ENCODE results near the gene FAM78B.
A peak's percentile ranks its signal among the peaks of the same experiment; 100 is the strongest.

FAM78B gene

GRCh38 chr1:166166329-166166697 lies 488 bp downstream of the FAM78B start:
- H4K91ac ChIP-seq (ENCODE audit: low read depth, low read length, poor library complexity), result no peak overlapping the region
- WGBS, 2 donors (ENCODE audit: extremely low coverage in 2 of 2, insufficient read length in 2 of 2, insufficient replicate concordance in 1 of 2), result no CpG with 5 or more reads among the region's 50 CpGs

GRCh38 chr1:166165661-166166328 lies 1.0 kb downstream of the FAM78B start:
- Histone ChIP-seq H3K36me3 (replicated peaks in 1 of 2; ENCODE audit: control insufficient read depth in 2 of 2, insufficient read depth in 2 of 2, low read length in 2 of 2) (no peaks in the 10 kb centered on the region), H2AK5ac (ENCODE audit: low read depth, low read length) (no peak overlapping the region), H3K9me3 (replicated peaks in 1 of 2; ENCODE audit: control insufficient read depth in 2 of 2, insufficient read depth in 1 of 2, low read depth in 1 of 2, low read length in 2 of 2) (no peaks in the 10 kb centered on the region), H3K4me1 (ENCODE audit: control insufficient read depth in 2 of 2, insufficient read depth in 1 of 2, low read depth in 1 of 2, low read length in 2 of 2) (peaks cover 0 to 9% of the 10 kb centered on the region in 2 donors), H3K14ac (ENCODE audit: low read length) (no peak overlapping the region), H3K27me3 (ENCODE audit: control insufficient read depth in 3 of 3, insufficient read depth in 3 of 3, low read depth in 1 of 3, low read length in 3 of 3) (peaks cover 7 to 65% (median 31%) of the 10 kb centered on the region in 3 experiments), H3K27ac (replicated peaks; ENCODE audit: low read length) (no peak overlapping the region), H3K4ac (ENCODE audit: low read length) (no peak overlapping the region), H3K18ac (ENCODE audit: low read length) (no peak overlapping the region), H4K91ac (ENCODE audit: low read depth, low read length, poor library complexity) (no peak overlapping the region), H3K9ac (ENCODE audit: low read depth, low read length, poor library complexity) (peak overlapping the region; percentile 13), H3K4me2 (ENCODE audit: insufficient read depth, low read length, poor library complexity, severe bottlenecking) (peak overlapping the region; percentile 88), H2BK120ac (ENCODE audit: low read depth, low read length) (no peak overlapping the region), H2BK5ac (ENCODE audit: low read length) (no peak overlapping the region), H2AFZ (ENCODE audit: low read length) (peak overlapping the region; percentile 97), H2BK15ac (ENCODE audit: low read length) (no peak overlapping the region), H3K4me3 (ENCODE audit: low read length in 2 of 2) (peak overlapping the region; percentile 51 to 87), H4K8ac (ENCODE audit: low read depth, low read length) (no peak overlapping the region), H2BK12ac (ENCODE audit: low read length) (no peak overlapping the region), H3K23ac (ENCODE audit: low read depth, low read length, poor library complexity) (peak overlapping the region; percentile 74), H3K79me1 (ENCODE audit: low read depth, low read length) (no peaks in the 10 kb centered on the region)
- WGBS, 2 donors (ENCODE audit: extremely low coverage in 2 of 2, insufficient read length in 2 of 2, insufficient replicate concordance in 1 of 2), result no CpG with 5 or more reads among the region's 61 CpGs
- DNase-seq (ENCODE audit: low spot score), result peak; percentile 15

More at GRCh38 chr1:166166329-166166697, 488 bp downstream of the FAM78B start:
- Histone ChIP-seq H3K4me1 (ENCODE audit: control insufficient read depth in 2 of 2, insufficient read depth in 1 of 2, low read depth in 1 of 2, low read length in 2 of 2) (peaks cover 0 to 9% of the 10 kb centered on the region in 2 donors), H3K36me3 (replicated peaks in 1 of 2; ENCODE audit: control insufficient read depth in 2 of 2, insufficient read depth in 2 of 2, low read length in 2 of 2) (no peaks in the 10 kb centered on the region), H3K27me3 (ENCODE audit: control insufficient read depth in 3 of 3, insufficient read depth in 3 of 3, low read depth in 1 of 3, low read length in 3 of 3) (peaks cover 7 to 65% (median 31%) of the 10 kb centered on the region in 3 experiments), H3K23ac (ENCODE audit: low read depth, low read length, poor library complexity) (no peak overlapping the region), H3K79me1 (ENCODE audit: low read depth, low read length) (no peaks in the 10 kb centered on the region), H3K18ac (ENCODE audit: low read length) (no peak overlapping the region), H3K4ac (ENCODE audit: low read length) (no peak overlapping the region), H2AK5ac (ENCODE audit: low read depth, low read length) (no peak overlapping the region), H3K9me3 (replicated peaks in 1 of 2; ENCODE audit: control insufficient read depth in 2 of 2, insufficient read depth in 1 of 2, low read depth in 1 of 2, low read length in 2 of 2) (no peaks in the 10 kb centered on the region), H3K9ac (ENCODE audit: low read depth, low read length, poor library complexity) (no peak overlapping the region), H2AFZ (ENCODE audit: low read length) (peak overlapping the region; percentile 97), H2BK5ac (ENCODE audit: low read length) (no peak overlapping the region), H3K4me2 (ENCODE audit: insufficient read depth, low read length, poor library complexity, severe bottlenecking) (peak overlapping the region; percentile 88), H4K8ac (ENCODE audit: low read depth, low read length) (no peak overlapping the region), H2BK12ac (ENCODE audit: low read length) (no peak overlapping the region), H3K27ac (replicated peaks; ENCODE audit: low read length) (no peak overlapping the region), H3K14ac (ENCODE audit: low read length) (no peak overlapping the region), H3K4me3 (ENCODE audit: low read length in 2 of 2) (peak overlapping the region; percentile 51 to 87), H2BK15ac (ENCODE audit: low read length) (no peak overlapping the region), H2BK120ac (ENCODE audit: low read depth, low read length) (no peak overlapping the region)
- DNase-seq (ENCODE audit: low spot score), result no peak

- Histone ChIP-seq H4K8ac (ENCODE audit: low read depth, low read length) (no peak overlapping the region), H2BK5ac (ENCODE audit: low read length) (no peak overlapping the region), H3K4me1 (ENCODE audit: control insufficient read depth in 2 of 2, insufficient read depth in 1 of 2, low read depth in 1 of 2, low read length in 2 of 2) (peaks cover 0 to 9% of the 10 kb centered on the region in 2 donors), H2AK5ac (ENCODE audit: low read depth, low read length) (no peak overlapping the region), H3K79me1 (ENCODE audit: low read depth, low read length) (no peaks in the 10 kb centered on the region), H3K14ac (ENCODE audit: low read length) (no peak overlapping the region), H4K91ac (ENCODE audit: low read depth, low read length, poor library complexity) (no peak overlapping the region), H3K18ac (ENCODE audit: low read length) (no peak overlapping the region), H3K4ac (ENCODE audit: low read length) (no peak overlapping the region), H2BK15ac (ENCODE audit: low read length) (no peak overlapping the region), H3K4me3 (ENCODE audit: low read length in 2 of 2) (no peak overlapping the region), H3K9me3 (replicated peaks in 1 of 2; ENCODE audit: control insufficient read depth in 2 of 2, insufficient read depth in 1 of 2, low read depth in 1 of 2, low read length in 2 of 2) (no peaks in the 10 kb centered on the region), H3K23ac (ENCODE audit: low read depth, low read length, poor library complexity) (no peak overlapping the region), H3K36me3 (replicated peaks in 1 of 2; ENCODE audit: control insufficient read depth in 2 of 2, insufficient read depth in 2 of 2, low read length in 2 of 2) (no peaks in the 10 kb centered on the region), H3K27ac (replicated peaks; ENCODE audit: low read length) (no peak overlapping the region), H3K9ac (ENCODE audit: low read depth, low read length, poor library complexity) (no peak overlapping the region), H2BK12ac (ENCODE audit: low read length) (no peak overlapping the region), H3K27me3 (ENCODE audit: control insufficient read depth in 3 of 3, insufficient read depth in 3 of 3, low read depth in 1 of 3, low read length in 3 of 3) (peaks cover 7 to 65% (median 31%) of the 10 kb centered on the region in 3 experiments), H3K4me2 (ENCODE audit: insufficient read depth, low read length, poor library complexity, severe bottlenecking) (peak overlapping the region; percentile 88), H2AFZ (ENCODE audit: low read length) (peak overlapping the region; percentile 97), H2BK120ac (ENCODE audit: low read depth, low read length) (no peak overlapping the region)
- DNase-seq (ENCODE audit: low spot score), result peak; percentile 71
- whole genome bisulfite sequencing, 2 donors (ENCODE audit: extremely low coverage in 2 of 2, insufficient read length in 2 of 2, insufficient replicate concordance in 1 of 2), result no CpG with 5 or more reads among the region's 56 CpGs
Observed at GRCh38 chr1:166164995-166165660, 1.7 kb downstream of the FAM78B start.

- Histone ChIP-seq H3K4ac (ENCODE audit: low read length) (no peak overlapping the region), H3K23ac (ENCODE audit: low read depth, low read length, poor library complexity) (no peak overlapping the region), H3K27ac (replicated peaks; ENCODE audit: low read length) (no peak overlapping the region), H3K36me3 (replicated peaks in 1 of 2; ENCODE audit: control insufficient read depth in 2 of 2, insufficient read depth in 2 of 2, low read length in 2 of 2) (no peaks in the 10 kb centered on the region), H3K79me1 (ENCODE audit: low read depth, low read length) (no peaks in the 10 kb centered on the region), H3K18ac (ENCODE audit: low read length) (no peak overlapping the region), H3K4me3 (ENCODE audit: low read length in 2 of 2) (no peak overlapping the region), H3K14ac (ENCODE audit: low read length) (no peak overlapping the region), H2BK12ac (ENCODE audit: low read length) (no peak overlapping the region), H4K91ac (ENCODE audit: low read depth, low read length, poor library complexity) (no peak overlapping the region), H3K27me3 (ENCODE audit: control insufficient read depth in 3 of 3, insufficient read depth in 3 of 3, low read depth in 1 of 3, low read length in 3 of 3) (peaks cover 7 to 65% (median 31%) of the 10 kb centered on the region in 3 experiments), H3K9ac (ENCODE audit: low read depth, low read length, poor library complexity) (no peak overlapping the region), H2BK15ac (ENCODE audit: low read length) (no peak overlapping the region), H2BK120ac (ENCODE audit: low read depth, low read length) (no peak overlapping the region), H4K8ac (ENCODE audit: low read depth, low read length) (no peak overlapping the region), H3K4me2 (ENCODE audit: insufficient read depth, low read length, poor library complexity, severe bottlenecking) (no peak overlapping the region), H2AK5ac (ENCODE audit: low read depth, low read length) (no peak overlapping the region), H3K9me3 (replicated peaks in 1 of 2; ENCODE audit: control insufficient read depth in 2 of 2, insufficient read depth in 1 of 2, low read depth in 1 of 2, low read length in 2 of 2) (no peaks in the 10 kb centered on the region), H2AFZ (ENCODE audit: low read length) (no peak overlapping the region), H3K4me1 (ENCODE audit: control insufficient read depth in 2 of 2, insufficient read depth in 1 of 2, low read depth in 1 of 2, low read length in 2 of 2) (peaks cover 0 to 9% of the 10 kb centered on the region in 2 donors), H2BK5ac (ENCODE audit: low read length) (no peak overlapping the region)
- WGBS, 2 donors (ENCODE audit: extremely low coverage in 2 of 2, insufficient read length in 2 of 2, insufficient replicate concordance in 1 of 2), result no CpG with 5 or more reads among the region's 5 CpGs
- DNase-seq (ENCODE audit: low spot score), result no peak
Observed at GRCh38 chr1:166164646-166164994, 2.2 kb downstream of the FAM78B start.

All from neuronal stem cell (in vitro differentiated cells).